ENCODE data around the gene KLLN.
"Not testable (repeated sequence)": the region's sequence is repeated elsewhere in the genome, so short reads cannot be mapped to it uniquely, and the experiment has no call there.

KLLN gene

DNA sequence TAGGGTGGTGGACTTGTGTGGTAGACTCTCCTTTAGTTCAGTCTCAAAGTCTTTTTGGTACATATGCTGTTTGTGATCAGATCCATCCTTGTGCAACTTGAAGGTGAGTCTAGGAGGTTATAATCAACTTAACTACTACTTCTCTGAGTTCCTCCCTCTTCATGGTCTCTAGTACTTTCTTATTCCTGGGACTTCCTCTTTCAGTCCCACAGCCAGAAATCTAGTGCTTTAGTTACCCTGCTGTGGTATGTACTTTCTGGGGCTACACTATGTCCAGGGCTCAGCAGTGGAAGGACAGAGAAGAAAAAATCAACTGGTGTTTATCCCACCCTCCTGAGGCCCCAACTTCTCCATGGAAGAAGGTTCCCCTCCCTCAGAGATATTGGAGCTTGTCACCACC, 25.9 kb downstream of the KLLN start:
- CTCF ChIA-PET: interaction anchor here (1.1 to 1.5 kb wide), 2 partner anchors 9 to 23 kb away, joined by 3 to 4 read pairs; no protein-coding TSS in a partner anchor
- DNase-seq (ENCODE audit: low read depth, low spot score): no peak
- POLR2A ChIA-PET: no interaction called here
- TF ChIP-seq, protein P1, sequence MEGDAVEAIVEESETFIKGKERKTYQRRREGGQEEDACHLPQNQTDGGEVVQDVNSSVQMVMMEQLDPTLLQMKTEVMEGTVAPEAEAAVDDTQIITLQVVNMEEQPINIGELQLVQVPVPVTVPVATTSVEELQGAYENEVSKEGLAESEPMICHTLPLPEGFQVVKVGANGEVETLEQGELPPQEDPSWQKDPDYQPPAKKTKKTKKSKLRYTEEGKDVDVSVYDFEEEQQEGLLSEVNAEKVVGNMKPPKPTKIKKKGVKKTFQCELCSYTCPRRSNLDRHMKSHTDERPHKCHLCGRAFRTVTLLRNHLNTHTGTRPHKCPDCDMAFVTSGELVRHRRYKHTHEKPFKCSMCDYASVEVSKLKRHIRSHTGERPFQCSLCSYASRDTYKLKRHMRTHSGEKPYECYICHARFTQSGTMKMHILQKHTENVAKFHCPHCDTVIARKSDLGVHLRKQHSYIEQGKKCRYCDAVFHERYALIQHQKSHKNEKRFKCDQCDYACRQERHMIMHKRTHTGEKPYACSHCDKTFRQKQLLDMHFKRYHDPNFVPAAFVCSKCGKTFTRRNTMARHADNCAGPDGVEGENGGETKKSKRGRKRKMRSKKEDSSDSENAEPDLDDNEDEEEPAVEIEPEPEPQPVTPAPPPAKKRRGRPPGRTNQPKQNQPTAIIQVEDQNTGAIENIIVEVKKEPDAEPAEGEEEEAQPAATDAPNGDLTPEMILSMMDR (IDR thresholded peaks at IDR 0.05; ENCODE audit: insufficient read depth, low read length, missing control alignments): no peak
- H3K4me3 ChIP-seq (ENCODE audit: low read depth, low read length): no peak overlapping the region

DNA sequence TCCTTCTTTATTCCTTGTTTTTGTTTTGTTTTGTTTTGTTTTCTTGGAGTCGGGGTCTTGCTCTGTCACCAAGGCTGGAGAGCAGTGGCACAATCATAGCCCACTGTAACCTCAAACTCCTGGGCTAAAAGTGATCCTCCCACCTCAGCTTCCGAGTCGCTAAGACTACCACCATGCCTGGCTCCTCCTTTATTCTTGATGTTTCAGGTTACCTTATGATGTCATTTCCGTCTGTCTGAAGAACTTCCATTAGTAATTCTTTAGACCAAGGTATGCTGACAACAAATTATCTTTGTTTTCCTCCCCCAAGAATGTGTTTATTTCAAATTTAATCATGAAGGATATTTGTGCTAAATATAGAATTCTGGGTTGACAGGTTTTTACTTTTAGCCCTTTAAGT, 27.2 kb downstream of the KLLN start:
- no peak overlapping the region for H3K4me3 ChIP-seq (ENCODE audit: low read depth, low read length)
- POLR2A ChIA-PET: no interaction called here
- DNase-seq (ENCODE audit: low read depth, low spot score): no peak
- TF ChIP-seq, protein P1 (IDR thresholded peaks at IDR 0.05; ENCODE audit: insufficient read depth, low read length, missing control alignments): no peak
- CTCF ChIA-PET: no interaction called here

DNA sequence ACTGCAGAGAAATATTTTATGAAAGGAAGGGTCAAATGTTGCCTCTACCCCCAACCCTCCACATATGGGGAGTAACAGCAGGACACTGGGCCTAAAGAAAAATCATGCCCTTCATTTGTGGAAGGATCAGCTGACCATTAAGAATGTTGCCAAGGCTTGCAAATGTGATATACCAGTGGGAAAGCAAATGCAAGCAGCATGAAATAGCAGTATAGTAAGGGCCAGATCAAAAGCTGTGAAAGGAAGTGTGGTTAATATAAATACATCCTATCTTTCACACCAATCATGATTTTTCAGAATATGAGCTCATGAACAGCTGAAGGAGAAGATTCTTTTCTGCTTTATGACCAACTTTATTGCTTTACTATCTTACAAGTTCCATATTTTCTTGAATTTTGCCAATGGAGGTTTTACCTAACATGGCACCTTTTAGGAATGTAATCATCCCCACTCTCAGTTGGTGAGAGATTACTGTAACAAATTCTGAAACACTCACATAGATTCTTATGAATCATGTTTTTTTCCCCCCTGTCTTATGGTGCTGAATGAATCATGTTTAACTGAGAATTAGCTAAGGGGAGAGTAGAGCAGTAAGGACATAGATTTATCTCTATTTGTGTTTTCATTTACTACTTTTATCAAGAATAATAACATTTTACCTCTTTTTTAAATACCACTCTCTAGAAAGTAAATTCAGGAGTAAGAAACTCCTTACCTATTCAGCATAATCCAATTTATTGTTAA, 33.2 kb downstream of the KLLN start:
- CTCF ChIA-PET: interaction anchor here (0.8 to 1.3 kb wide), 3 partner anchors 11 to 559 kb away, joined by 3 to 4 read pairs (median 3); no protein-coding TSS in a partner anchor
- H3K4me3 ChIP-seq (ENCODE audit: low read depth, low read length): no peak overlapping the region
- TF ChIP-seq, protein P1 (IDR thresholded peaks at IDR 0.05; ENCODE audit: insufficient read depth, low read length, missing control alignments): no peak
- no peak for DNase-seq (ENCODE audit: low read depth, low spot score)
- POLR2A ChIA-PET: no interaction called here

DNA sequence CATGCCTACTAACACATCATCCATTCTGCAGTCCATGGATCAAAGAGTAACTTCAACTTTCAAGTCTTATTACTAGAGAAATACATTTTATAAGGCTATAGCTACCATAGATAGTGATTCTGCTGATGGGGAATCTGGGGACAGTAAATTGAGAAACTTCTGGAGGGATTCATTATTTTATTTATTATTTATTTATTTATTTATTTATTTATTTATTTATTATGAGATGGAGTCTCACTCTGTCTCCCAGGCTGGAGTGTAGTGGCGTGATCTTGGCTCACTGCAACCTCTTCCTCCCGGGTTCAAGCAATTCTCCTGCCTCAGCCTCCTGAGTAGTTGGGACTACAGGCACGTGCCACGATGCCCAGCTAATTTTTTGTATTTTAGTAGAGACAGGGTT, 34.3 kb downstream of the KLLN start:
- ChIA-PET CTCF (interaction anchor here (1.1 to 1.4 kb wide), 2 partner anchors 9 to 11 kb away, joined by 4 read pairs; partner anchors contain the start of gene ATAD1), POLR2A (interaction anchor here (0.9 kb wide), 1 partner anchor 11 kb away, joined by 3 read pairs; the partner anchor contains the start of gene ATAD1)
- DNase-seq (ENCODE audit: low read depth, low spot score); H3K4me3 ChIP-seq (ENCODE audit: low read depth, low read length): not testable (repeated sequence)

DNA sequence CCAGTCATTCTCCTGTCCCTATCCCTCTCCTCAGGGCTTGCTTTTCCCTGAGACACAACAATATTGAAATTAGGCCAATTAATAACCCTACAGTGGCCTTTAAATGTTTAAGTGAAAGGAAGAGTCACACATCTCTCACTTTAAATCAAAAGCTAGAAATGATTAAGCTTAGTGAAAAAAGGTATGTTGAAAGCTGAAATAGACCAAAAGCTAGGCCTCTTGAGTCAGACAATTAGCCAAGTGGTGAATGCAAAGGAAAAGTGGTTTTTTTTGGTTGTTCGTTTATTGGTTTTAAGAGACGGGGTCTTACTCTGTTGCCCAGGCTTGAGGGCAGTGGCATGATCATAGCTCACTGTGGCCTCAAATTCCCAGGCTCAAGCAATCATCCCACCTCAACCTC, 35.7 kb downstream of the KLLN start:
- DNase-seq (ENCODE audit: low read depth, low spot score): no peak
- ChIA-PET CTCF (interaction anchor here (1.4 kb wide), 1 partner anchor 10 kb away, joined by 4 read pairs; no protein-coding TSS in a partner anchor), POLR2A (no interaction called here)
- TF ChIP-seq, protein P1 (IDR thresholded peaks at IDR 0.05; ENCODE audit: insufficient read depth, low read length, missing control alignments): no peak
- H3K4me3 ChIP-seq (ENCODE audit: low read depth, low read length): no peak overlapping the region

DNA sequence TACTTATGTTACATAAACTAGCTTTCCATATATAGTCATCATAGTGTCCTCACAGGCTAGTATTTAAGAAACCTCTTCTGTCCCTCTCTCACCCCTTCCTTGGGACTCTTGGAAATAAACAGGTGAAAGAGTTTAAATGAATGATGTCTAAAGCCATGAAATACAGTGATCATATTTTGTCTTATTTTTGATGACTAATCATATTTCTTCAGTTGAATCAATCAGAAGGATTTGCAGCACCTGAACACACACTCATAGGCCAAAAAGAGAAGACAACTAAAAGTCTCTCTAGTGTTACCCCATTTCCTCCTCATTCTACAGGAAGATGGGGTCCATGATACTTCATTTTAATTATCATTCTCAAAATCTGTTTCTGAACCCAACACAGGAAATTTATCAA, 36.7 kb downstream of the KLLN start:
- H3K4me3 ChIP-seq (ENCODE audit: low read depth, low read length): no peak overlapping the region
- CTCF ChIA-PET: interaction anchor here (1.0 to 1.6 kb wide), 3 partner anchors 12 to 756 kb away, joined by 3 to 4 read pairs (median 3); partner anchors contain the start of gene RNLS
- no peak for DNase-seq (ENCODE audit: low read depth, low spot score)
- POLR2A ChIA-PET: no interaction called here
- TF ChIP-seq, protein P1 (IDR thresholded peaks at IDR 0.05; ENCODE audit: insufficient read depth, low read length, missing control alignments): no peak

DNA sequence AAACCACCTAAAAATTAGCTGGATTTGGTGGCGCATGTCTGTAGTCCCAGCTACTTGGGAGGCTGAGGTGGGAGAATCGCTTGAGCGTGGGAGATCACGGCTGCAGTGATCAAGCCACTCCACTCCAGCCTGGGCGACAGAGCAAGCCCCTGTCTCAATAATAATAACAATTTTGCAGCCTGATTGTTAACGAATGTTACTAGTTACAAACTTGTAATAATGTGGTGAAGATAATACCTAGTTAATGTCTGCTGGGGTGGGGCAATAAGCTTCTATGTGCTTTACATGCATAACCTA, 44.1 kb downstream of the KLLN start:
- POLR2A ChIA-PET: no interaction called here
- no peak for DNase-seq (ENCODE audit: low read depth, low spot score)
- TF ChIP-seq, protein P1 (IDR thresholded peaks at IDR 0.05; ENCODE audit: insufficient read depth, low read length, missing control alignments): no peak
- CTCF ChIA-PET: interaction anchor here (1.0 to 1.7 kb wide), 7 partner anchors 9 to 733 kb away, joined by 3 to 5 read pairs (median 4); no protein-coding TSS in a partner anchor
- no peak overlapping the region for H3K4me3 ChIP-seq (ENCODE audit: low read depth, low read length)
